AG20443 (cell line): ENCODE data around the gene LIG3.
"Not testable (repeated sequence)": the region's sequence is repeated elsewhere in the genome, so short reads cannot be mapped to it uniquely, and the experiment has no call there.

Experiments used
- DNase-seq: peaks from one replicate; pipeline ENCODE4 v3.0.0; 2012; ENCODE audit warnings: low spot score, mixed read lengths

Gene LIG3

GRCh38 chr17:34980353-34980680 lies at the start of gene LIG3:
Gene LIG3, plus strand, starts transcription at chr17:34980512. Its CDS starts 2,494 bp downstream, at chr17:34983006.
- peak; percentile 99 for DNase-seq

GRCh38 chr17:34950780-34951179 lies 29.5 kb upstream of the LIG3 start:
- not testable (repeated sequence) for DNase-seq

- no peak for DNase-seq
These were observed 21.9 kb upstream of the LIG3 start for GRCh38 chr17:34958438-34958837.

DNA sequence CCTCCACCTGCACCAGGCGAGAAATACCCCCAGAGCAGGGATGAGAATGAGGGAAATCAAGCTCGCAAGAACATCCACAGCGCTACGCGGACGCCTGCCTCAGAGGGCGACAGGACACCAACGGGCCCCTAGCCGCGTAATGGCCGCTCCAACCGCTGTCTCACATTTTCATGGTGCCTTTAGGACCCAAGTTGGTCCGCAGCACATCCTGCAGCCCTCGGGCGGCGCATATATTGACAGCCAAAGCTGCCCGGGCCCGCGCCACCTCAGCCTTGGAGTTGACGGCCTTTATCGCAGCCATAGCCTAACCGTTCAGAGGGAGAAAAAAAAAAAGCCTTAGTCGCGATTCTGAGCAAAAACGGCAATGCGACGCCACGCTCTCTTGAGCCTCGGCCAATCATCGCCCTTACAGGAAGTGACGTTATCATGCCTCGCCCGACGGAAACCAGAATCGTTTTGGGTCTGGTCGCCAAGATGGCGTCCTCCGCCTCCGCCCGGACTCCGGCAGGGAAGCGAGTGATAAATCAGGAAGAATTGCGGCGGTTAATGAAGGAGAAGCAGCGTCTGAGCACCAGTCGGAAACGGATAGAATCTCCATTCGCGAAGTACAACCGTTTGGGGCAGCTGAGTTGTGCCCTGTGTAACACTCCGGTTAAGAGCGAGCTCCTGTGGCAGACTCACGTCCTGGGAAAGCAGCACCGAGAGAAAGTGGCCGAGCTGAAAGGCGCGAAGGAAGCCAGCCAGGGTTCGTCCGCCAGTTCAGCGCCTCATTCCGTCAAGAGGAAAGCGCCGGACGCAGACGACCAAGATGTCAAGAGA lies 19.0 kb upstream of the LIG3 start, which contains the start of the genes CCT6B and ZNF830:
TSS of gene CCT6B (minus strand) at position 368 of the 819 bp plus-strand sequence. CDS start at position 301, 67 bp downstream.
TSS of gene ZNF830 (plus strand) at position 448 of the 819 bp plus-strand sequence. CDS start at position 475, 27 bp downstream.
- peak; percentile 97 for DNase-seq

GRCh38 chr17:34974179-34974578 lies 6.1 kb upstream of the LIG3 start:
- no peak for DNase-seq

- DNase-seq: no peak
These were observed 5.2 kb upstream of the LIG3 start for GRCh38 chr17:34974794-34975785.

DNA sequence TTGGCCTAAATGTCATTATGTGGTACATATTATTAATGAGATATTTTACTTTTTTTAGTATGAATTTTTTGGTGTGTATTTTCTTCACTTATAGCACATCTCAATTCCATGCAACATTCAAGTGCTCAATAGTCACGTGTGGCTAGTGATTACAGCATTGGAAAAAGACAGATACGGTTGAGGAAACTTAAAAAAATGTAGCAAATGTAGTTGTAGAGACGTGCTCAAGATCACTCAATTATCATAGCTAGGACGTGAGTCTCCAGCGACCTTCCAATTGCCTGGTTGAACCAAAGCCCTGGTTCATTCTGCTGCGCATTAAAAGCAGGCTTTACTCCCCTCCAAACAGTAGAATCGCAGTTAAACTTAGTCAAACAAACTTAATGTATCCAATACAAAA lies 1.2 kb upstream of the LIG3 start:
- no peak for DNase-seq

GRCh38 chr17:34979650-34980352 lies 511 bp upstream of the LIG3 start:
- DNase-seq: peak; percentile 21

GRCh38 chr17:34980681-34981537 lies 597 bp downstream of the LIG3 start:
- peak; percentile 96 for DNase-seq

- DNase-seq: peak; percentile 19
These were observed 1.4 kb downstream of the LIG3 start for GRCh38 chr17:34981538-34982241.

DNA sequence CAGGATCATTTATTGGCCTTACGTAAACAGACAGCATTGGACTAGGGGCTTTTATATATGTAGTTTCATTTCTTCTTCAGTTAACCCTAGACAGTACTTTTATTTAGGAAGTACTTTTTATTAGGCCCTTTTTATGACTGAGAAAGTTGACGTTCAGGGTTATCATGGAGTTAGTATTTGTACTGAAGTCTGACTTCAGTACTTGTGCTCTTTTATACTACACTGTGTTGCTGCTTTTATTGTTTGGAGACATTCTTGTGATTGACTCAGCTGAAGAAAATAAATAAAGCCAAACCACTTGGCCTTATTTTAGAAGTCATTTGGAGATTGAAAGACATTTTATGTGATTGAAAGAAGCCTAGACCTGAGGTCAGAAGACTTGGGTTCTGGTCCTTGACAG lies 6.9 kb downstream of the LIG3 start:
- no peak for DNase-seq

- DNase-seq: no peak
These were observed 8.3 kb downstream of the LIG3 start for GRCh38 chr17:34988644-34989043.

DNA sequence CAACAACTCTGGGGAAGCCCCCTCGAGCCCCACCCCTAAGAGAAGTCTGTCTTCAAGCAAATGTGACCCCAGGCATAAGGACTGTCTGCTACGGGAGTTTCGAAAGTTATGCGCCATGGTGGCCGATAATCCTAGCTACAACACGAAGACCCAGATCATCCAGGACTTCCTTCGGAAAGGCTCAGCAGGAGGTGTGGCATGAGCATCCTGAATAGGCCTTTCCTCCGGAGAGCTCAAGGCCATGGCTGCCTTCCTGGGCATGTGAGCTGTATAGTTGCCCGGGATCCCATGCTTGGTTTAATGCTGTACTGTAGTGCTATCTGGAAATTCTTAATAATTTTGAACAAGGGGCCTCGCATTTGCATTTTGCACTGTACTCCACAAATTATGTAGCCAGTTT lies 9.2 kb downstream of the LIG3 start:
- DNase-seq: no peak

DNA sequence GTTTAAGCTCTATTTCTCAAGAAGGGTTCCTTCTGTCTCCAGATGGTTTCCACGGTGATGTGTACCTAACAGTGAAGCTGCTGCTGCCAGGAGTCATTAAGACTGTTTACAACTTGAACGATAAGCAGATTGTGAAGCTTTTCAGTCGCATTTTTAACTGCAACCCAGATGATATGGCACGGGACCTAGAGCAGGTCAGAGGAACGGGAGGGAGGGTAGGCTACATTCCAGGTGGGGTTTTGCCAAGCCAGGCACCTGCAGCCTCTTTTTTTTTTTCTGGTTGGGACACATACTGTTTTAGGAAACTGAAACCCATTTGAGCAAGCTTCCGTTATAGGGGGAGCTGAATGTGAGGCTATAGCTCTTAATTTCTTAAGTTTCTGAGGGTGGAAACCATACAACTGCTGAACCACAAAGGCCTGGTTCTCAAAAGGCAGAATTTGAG lies 10.6 kb downstream of the LIG3 start:
- DNase-seq: no peak

DNA sequence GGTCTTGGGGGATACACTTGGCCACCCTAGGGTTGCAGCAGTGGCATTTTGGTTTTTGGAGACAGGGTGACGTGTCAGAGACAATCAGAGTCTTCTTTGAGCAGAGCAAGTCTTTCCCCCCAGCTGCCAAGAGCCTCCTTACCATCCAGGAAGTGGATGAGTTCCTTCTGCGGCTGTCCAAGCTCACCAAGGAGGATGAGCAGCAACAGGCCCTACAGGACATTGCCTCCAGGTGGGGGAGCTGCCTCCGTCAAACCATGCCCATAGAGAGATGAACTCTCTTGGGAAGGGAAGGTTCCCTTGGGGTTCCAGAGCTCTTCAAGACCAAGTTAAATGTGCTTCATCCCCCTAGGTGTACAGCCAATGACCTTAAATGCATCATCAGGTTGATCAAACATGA lies 11.3 kb downstream of the LIG3 start:
- no peak for DNase-seq

GRCh38 chr17:34993031-34993430 lies 12.7 kb downstream of the LIG3 start:
- no peak for DNase-seq

- DNase-seq: no peak
These were observed 16.3 kb downstream of the LIG3 start for GRCh38 chr17:34996422-34997285.

- no peak for DNase-seq
These were observed 17.1 kb downstream of the LIG3 start for GRCh38 chr17:34997355-34997862.

DNA sequence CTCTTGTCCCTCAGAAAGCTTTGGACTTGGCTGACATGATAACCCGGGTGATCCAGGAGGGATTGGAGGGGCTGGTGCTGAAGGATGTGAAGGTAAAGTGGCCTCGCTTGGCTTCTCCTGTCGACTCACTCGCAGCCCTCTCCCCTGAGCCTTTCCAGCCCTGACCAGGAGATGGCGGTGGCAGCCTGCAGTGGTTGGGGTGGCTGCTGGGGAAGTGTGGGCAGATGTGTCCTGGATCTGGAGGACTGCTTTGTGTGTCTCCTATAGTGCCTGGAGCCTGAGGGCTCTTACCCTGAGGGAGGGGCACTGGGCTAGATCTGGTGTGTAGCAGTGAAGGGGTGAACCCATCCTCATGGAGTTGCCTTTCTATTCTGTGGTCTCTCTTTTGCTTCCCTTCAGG lies 17.9 kb downstream of the LIG3 start:
- peak; percentile 95 for DNase-seq
